ENCODE data around the gene ASCC1.

Gene ASCC1, protein sequence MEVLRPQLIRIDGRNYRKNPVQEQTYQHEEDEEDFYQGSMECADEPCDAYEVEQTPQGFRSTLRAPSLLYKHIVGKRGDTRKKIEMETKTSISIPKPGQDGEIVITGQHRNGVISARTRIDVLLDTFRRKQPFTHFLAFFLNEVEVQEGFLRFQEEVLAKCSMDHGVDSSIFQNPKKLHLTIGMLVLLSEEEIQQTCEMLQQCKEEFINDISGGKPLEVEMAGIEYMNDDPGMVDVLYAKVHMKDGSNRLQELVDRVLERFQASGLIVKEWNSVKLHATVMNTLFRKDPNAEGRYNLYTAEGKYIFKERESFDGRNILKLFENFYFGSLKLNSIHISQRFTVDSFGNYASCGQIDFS

DNA sequence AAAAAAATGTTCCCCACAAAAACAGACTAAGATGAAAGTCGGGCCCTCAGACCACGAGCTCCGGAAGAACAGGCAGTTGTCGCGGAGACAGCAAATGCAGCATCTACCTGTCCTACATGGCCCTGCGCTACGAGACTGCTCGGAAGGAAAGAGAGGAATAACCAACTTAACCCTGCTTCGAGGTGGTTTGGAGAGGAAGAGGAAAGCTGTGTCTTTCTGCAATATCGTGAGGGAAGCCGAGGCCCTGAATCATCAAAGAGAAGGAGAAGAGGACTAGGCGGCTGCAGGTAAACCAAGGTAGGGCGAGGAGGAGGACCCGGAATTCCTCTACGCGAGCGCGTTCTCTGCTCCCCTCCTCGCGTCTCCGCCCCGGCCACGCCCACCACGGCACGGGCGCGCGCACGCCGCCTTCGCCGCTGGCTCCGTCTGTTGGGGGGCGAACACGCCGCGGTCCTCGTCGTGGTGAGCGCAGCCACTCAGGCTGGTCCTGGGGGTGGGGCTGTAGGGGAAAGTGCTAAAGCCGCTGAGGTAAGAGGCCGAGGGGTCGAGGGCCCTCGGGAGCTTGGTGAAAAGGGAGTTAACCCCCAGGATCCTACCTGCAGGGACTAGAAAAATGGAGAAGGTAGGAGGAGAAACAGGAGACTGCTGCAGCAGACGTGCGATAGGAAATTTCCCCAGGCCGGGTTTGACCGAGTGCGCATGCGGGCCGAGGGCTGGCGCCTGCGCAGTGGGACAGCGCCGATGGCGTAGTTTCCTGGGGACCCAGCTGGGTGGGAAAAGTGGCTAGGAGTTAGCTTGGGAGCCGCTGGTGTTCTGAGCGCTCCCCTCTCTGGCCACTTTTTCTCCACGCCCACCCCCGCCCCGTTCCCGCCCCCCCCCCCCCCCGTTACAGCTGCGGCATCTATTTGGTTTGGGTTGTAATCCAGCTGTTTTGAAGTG, at the start of gene ASCC1, which contains the start of gene ANAPC16:
Gene ASCC1 (minus strand): TSS at position 666 of the 939 bp plus-strand sequence. CDS start 2,978 bp downstream, outside the sequence.
Gene ANAPC16 (plus strand): TSS at position 402 of the 939 bp plus-strand sequence. CDS start 7,903 bp downstream, outside the sequence.
- peak; percentile 87 to 89 for DNase-seq (ENCODE audit: low read depth in 2 of 2)

GRCh38 chr10:72265508-72265907, 49.4 kb upstream of the ASCC1 start:
- DNase-seq (ENCODE audit: low read depth in 2 of 2): no peak

GRCh38 chr10:72264536-72264935, 48.5 kb upstream of the ASCC1 start:
- DNase-seq (ENCODE audit: low read depth in 2 of 2): no peak

DNA sequence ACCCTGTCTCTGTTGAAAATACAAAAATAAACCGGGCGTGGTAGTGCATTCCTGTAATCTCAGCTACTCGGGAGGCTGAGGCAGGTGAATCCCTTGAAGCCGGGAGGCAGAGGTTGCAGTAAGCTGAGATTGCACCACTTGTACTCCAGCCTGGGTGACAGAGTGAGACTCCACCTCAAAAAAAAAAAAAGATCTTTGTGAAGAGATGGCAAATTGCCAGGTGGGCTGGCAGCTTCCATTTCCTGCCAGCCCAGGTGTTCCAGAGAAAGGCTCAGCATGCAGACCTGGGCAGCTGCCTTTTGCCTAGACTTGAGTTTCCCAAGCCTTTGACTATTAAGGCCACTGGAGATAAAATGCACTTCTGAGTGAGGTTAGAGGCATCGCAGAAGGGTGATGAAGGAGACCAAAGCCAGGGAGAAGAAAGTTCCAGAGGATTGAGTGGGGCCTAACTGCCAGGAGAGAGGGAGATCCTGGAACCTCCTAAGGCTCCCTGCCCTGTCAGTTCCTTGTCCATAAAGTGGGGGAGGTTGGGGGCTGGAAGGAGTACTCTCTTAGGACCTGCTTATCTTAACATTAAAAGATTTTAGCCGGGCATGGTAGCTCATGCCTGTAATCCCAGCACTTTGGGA, 47.7 kb upstream of the ASCC1 start:
- no peak for DNase-seq (ENCODE audit: low read depth in 2 of 2)

- no peak for DNase-seq (ENCODE audit: low read depth in 2 of 2)
These were observed 45.8 kb upstream of the ASCC1 start for GRCh38 chr10:72261784-72262404.

GRCh38 chr10:72260976-72261783, 45.1 kb upstream of the ASCC1 start:
- no peak for DNase-seq (ENCODE audit: low read depth in 2 of 2)

DNA sequence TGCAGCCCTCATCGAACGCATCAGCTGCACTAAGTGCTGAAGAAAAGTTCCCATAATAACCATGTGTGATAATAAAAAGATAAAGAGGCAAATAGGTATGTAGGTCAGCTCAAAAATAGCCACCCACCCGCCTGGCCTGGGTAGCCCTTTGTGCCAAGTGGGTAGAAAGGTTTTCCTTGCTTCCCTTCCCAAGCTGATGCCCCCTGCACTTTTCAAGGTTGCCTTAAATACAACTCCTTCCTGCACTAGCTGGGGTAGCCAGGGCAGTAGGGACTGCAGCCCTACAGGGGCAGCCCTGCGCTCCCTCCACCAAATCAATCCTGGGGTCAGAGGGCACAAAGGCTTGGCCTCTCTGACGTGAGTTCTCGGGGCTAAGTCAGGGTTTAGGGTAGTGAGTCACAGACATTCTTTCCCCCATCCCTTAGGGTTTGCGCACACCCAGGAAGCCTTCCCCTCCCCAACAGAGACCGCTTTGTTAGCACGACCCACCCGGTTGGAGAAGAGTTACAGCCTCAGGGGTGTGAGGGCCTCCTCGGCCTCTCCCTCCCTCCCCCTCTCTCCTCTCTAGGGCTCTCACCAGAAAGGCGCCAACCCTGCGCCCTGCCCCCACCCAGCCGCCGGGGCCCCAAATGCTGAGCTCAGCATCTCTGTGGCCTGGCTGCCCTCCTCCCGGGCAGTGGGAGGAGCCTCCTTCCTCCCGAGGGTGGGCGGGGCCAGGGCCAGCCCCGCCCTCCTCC, 44.3 kb upstream of the ASCC1 start:
- DNase-seq (ENCODE audit: low read depth in 2 of 2): peak; percentile 60 to 66

DNA sequence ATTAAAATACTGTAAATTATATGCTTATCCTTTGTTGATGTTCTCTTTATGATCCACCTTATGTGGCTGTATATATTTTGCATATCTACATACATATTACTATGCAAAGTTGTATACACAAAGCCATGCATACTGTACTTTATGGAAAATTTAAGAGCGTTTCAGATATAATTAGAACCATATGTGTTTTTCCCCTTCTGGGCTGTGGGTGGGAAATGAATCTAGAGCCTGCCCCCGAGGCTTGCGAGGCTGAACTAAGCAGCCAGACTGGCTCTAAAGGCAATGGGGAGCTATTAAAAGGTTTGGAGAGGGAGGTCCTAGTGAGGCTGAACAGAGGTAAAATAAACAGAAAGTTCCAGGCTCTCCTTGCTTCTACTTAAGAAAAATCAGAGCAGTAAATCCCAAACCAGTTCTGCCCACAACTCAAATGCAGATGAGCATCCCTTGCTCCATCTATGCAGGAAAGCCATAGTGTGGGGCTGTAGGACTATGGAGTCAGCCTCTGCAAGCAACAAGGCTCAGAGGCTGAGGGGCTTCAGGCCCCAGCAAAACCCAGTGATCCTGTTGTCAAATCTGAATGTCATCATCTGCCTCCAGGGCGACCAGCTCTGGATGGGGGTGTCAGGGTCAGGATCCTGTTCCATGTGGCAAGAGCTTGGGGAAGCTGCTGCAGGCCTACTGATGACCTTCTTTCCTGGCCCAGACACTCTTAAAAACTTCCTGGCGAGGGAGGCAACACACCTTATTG, 43.6 kb upstream of the ASCC1 start:
- no peak for DNase-seq (ENCODE audit: low read depth in 2 of 2)

DNA sequence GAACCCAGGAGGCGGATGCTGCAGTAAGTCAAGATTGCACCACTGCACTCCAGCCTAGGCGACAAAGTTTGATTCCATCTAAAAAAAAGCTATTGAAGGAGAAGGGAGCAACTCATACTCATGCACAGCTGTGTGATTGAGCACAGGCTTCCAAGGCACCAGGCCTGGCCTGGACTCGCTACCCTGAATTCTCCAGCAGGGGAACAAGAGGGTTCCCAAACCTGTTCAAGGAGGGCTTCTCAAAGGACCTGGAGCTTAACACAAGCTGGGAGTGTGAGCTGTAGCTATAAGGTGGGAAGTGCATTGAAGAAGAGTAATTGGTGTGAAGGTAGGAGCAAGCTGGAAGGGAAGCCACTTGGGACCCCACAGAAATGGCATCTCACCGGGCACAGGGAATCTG, 42.5 kb upstream of the ASCC1 start:
- no peak for DNase-seq (ENCODE audit: low read depth in 2 of 2)

DNA sequence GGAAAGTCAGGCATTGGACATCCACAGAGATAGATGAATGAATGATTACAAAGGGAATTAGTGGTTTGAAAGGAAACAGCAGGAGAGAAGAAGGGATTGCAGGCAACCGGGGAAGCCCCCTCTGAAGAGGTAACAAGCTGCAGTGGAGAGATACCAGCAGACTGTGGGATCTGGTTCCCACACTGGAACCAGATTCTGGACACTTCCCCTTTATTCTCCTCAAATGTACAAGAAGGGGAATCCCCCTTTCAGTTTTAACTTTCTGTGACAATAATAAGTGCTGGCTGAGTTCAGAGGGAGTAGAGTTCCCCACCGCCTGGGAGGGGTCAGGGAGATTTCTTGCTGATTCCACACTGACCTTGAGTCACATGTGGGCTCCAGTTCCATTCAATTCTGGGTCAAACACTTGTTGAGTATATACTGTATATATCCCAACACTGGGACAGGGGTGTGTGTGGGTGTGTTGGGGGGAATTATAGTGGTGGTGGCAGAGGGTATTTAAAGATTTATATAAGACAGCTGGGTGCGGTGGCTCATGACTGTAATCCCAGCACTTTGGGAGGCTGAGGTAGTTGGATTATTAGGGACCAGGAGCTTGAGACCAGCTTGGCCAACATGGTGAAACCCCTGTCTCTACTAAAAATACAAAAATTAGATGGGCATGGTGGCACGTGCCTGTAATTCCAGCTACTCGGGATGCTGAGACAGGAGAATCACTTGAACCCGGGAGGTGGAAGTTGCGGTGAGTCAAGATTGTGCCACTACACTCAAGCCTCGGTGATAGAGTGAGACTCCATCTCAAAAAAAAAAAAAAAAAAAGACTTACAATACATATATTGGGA, 41.2 kb upstream of the ASCC1 start:
- DNase-seq (ENCODE audit: low read depth in 2 of 2): no peak

- no peak for DNase-seq (ENCODE audit: low read depth in 2 of 2)
These were observed 40.1 kb upstream of the ASCC1 start for GRCh38 chr10:72255977-72256729.

GRCh38 chr10:72254813-72255568, 38.9 kb upstream of the ASCC1 start:
- DNase-seq (ENCODE audit: low read depth in 2 of 2): no peak

- DNase-seq (ENCODE audit: low read depth in 2 of 2): no peak
These were observed 37.5 kb upstream of the ASCC1 start for GRCh38 chr10:72253578-72253977.

DNA sequence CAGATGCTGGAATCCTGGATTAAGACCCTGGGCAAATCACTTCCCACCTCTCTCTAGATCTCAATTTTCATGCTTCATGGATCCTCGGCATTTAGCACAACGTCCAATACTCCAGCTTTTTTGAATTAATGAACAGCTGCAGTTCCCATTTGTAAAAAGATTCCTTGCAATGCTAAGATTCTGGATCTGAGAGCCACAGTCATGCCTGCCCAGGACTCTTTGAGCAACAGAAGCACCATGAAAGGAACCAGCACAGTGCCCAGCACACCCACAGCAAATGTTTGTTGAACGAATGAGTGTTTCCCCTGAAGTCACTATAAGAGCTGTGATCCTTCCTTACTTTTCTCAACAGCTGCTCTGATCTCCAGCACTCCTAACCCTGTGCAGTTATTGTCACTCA, 36.9 kb upstream of the ASCC1 start:
- DNase-seq (ENCODE audit: low read depth in 2 of 2): no peak

DNA sequence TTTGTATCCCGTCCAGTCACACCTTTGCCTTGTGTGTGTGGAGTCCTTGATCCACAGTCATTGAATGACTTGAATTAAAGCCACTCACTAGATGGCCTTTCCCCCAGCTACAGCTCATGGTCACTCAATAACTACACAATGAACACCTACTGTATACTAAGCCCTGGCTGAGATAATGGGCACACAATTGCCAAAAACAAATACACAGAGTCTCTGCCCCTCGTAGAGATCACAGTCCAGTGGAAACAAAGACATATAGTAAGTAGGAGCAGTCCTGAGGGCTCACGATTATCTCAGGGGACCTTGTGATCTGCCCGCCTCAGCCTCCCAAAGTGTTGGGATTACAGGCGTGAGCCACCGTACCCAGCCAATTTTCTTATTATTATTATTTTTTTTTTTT, 35.6 kb upstream of the ASCC1 start:
- no peak for DNase-seq (ENCODE audit: low read depth in 2 of 2)

DNA sequence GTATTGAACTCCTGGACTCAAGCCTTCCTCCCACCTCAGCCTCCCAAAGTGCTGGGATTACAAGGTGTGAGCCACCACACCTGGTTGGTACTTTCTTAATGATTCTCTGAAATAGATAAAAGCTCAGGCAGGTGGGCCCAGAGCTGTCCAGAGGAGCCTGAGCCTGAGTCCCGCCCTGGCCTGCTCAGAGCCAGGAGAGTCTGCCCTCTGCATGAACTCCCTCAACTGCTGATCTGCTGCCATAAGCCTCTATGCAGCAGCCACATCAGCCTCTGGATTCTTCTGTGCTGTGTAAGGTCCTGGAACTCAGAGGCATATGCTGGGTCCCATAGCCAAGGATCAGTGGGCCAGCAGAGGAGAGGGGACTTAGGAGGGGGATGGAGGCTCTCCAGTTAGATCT, 34.6 kb upstream of the ASCC1 start:
- no peak for DNase-seq (ENCODE audit: low read depth in 2 of 2)
